HG03095 (cell line): ENCODE results near the gene HPCAL1.

Experiments
- ATAC-seq: cut with Tn5 transposase; IDR thresholded peaks from one replicate; pipeline ENCODE4 v1.9.1; 2021; ENCODE audit warnings: moderate library complexity; ENCODE audit not compliant: unreplicated experiment

HPCAL1 gene

GRCh38 chr2:10332402-10333246 is 29.9 kb downstream of the HPCAL1 start:
- ATAC-seq, result no peak

- no peak for ATAC-seq
Observed at GRCh38 chr2:10333247-10333613, 30.5 kb downstream of the HPCAL1 start.

- no peak for ATAC-seq
Observed at GRCh38 chr2:10333966-10334365, 31.3 kb downstream of the HPCAL1 start.

GRCh38 chr2:10335046-10335840 is 32.5 kb downstream of the HPCAL1 start:
- no peak for ATAC-seq

DNA sequence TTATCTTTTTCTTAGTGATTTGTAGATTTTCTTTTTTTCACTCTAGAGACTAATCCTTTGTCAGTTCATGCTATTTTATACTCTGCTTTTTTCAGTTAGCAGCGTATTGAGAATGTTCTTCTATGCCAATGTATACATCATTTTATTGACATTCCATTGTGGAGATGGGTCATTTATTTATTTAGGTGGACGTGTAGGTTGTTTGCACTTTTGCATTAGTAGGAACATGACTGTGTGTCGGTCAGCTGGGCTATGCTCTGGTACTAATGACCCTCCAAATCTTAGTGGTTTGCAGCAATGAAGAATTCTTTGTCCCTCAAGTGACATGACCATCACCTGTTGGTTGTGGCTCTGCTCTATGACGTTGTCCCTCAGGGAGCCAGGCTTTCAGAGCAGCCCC is 33.6 kb downstream of the HPCAL1 start:
- ATAC-seq, result no peak

DNA sequence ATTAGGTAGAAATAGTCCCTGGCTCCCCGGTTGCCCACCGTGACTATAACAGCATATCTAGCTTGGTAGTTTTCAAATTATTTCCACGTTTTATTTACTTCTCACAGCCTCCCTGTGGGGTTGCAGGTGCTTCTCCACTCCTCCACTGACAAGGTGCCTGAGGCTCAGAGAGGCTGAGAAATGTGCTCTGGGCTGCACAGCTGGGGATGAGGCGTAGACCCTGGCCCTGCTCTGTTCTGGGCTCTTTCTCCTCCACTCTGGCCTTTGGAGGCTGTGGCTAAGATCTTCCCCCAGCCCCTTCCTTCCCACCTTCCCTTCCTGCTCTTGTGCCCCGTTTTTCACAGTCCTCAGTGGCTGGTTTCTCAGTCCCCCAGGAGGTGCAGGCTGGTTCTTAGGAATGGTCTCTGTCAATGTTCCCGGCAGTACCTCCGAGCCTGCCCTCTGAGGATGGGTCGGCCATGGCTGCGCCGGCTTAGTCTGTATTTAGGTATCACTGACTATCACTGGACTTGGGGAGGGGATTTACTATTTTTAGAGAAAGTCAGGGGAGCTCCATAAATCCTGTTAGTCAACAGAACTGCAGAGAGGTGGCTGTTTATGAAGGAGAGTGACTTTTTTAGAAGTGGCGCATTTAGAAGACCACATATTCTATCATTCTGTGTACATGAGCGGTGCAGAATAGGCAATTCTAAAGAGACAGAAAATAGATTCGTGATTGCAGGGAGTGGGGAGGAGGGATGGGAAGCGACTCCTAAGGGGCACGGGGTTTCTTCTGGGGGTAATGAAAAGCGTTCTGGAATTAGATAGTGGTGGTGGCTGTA is 35.0 kb downstream of the HPCAL1 start:
- ATAC-seq, result no peak

DNA sequence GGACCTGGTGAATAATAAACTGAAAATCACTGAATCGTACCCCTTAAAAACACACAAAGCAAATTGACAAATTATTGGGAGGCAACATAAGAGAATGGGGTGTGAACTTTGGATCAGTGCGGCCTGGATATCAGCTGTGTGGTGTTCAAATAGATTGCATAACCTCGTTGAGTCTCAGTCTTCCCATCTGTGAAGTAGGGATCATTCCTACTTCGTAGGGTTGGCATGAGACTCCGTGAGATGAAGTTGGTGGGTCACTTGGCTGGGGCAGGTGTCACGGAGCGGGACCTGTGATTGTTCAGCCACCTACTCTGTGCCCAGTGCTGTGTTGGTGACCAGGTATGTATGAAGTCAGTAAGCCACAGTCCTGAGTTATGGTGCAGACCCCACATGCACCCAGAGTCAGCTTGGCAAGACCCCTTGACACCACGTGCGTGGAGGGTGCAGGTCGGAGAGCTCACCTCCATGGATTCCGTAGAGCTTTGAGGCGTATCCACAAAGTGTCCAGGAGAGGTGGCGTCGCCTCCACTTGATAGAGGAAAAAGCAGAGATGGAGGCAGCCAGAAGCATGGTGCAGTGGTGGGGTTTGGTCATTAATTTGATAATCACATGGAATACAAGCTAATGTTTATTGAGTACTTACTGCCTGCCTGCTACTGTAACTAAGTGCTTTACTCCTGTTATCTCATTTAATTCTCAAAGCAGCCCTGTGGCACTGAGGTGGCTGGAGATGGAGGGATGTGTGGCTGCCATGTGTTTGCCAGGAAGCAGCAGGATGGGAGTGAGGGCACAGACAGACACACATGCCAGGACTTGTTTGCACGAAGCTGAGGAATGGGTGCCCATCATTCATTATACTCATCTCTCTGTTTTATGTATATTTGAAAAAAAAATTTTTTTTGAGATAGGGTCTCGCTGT is 35.8 kb downstream of the HPCAL1 start:
- ATAC-seq, result no peak

- no peak for ATAC-seq
Observed at GRCh38 chr2:10339647-10340592, 37.2 kb downstream of the HPCAL1 start.

- no peak for ATAC-seq
Observed at GRCh38 chr2:10340593-10340975, 37.9 kb downstream of the HPCAL1 start.

GRCh38 chr2:10341193-10341592 is 38.5 kb downstream of the HPCAL1 start:
- ATAC-seq, result no peak

DNA sequence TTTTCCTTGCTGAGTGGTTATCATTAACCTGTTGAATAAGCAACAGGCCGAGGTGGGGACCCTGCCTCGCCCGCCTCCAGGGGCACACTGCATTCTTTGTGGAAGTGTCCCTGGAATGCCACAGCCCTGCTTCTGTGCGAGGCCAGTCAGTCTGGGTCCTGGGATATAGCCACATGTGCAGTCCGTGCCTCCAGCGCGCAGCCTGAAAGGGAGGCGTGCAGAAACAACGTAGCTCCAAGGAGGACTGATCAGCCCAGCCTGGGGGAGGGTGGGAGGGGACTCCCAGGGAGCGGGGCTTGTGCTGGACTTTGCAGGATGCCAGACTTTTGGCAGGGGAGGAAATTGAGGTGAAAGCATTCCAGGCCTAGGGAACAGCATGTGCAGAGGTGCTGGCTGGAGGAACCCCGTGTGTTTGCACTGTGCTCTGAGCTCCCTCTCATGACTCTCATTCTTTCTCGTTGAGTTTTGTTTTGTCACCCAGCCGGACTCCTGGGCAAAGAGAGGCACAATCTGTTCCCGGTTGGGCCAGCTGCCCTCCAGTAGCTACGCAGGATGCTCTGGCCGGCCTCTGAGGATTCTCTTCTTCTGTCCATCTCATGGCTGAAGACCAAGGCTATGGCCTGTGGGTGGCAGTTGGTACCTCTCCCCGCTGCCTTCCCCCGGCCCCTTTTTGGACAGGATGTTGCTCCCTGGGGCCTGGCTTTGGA is 39.7 kb downstream of the HPCAL1 start:
- no peak for ATAC-seq

DNA sequence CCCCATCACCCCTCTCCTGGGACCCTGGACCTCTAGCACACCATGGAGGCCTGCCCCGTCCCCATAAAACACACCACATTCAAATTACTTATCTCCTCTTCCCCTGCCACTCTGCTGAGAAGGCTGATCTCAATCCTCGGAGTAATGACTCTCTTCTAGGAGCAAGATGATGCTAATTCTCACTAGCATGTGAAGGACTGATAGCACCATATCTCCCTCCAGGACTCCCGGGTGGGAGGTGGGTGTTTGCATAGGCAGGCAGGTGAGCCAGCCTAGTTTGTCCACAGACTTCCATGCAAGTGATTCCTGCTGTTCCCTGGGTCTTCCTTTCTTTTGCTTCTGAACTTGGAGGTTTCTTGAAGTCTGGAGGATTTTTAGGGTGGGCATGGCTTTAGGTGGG is 40.5 kb downstream of the HPCAL1 start:
- ATAC-seq, result no peak

DNA sequence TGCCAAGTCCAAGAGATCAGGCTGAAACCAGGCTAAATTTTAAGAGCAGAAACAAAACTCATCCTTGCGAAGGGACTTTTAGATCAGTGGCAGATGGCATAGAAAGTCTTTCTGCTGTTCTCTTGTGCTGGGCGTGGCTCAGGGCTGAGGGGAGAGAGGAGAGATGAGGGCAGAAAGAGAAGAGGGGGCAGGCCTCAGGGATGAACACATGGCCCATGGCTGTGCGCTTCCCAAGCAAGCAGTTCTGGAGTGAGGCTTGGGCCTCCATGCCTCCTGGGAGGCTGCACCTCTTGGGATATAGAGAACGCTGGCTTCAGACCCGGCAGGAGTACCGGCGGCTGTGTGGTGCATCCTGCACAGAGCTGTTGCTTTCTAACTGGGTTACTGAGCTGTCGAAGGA is 41.0 kb downstream of the HPCAL1 start:
- ATAC-seq, result no peak

GRCh38 chr2:10344105-10345066 is 41.7 kb downstream of the HPCAL1 start:
- ATAC-seq, result no peak

GRCh38 chr2:10345126-10345525 is 42.4 kb downstream of the HPCAL1 start:
- ATAC-seq, result no peak

DNA sequence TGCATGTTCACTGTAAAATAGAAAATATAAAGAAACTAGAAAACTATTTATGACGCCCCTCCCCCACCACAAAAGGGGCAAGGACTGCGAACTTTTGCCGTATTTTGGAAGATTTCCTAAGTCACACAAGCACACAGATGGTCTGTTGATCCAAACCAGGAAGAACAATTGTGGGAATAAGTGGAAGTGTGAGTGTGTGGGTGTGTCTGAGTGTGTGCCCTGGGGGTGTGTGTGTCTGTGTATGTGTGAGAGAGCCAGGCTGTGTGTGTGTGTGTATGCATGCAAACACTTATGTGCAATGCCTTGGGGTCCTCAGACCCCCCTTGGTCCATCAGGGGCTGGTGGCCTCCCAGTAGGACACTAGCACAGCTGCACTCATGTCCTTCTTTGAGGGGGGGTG is 43.1 kb downstream of the HPCAL1 start:
- ATAC-seq, result no peak

GRCh38 chr2:10346929-10347561 is 44.3 kb downstream of the HPCAL1 start:
- no peak for ATAC-seq
